SK-N-SH treated with all-trans-retinoic acid at 6 μM for 48 hours (cell line): ENCODE measurements around the gene NOXA1.

Source experiments
- ATAC-seq: fragments of 200-7000 bp; cut with Tn5 transposase; 3 replicates; pipeline ENCODE4 v1.9.1; 2020; ENCODE audit warnings: mild to moderate bottlenecking, moderate library complexity
- ARNTL ChIP-seq: fragments of 450-650 bp; formaldehyde crosslinking; IDR thresholded peaks from 2 replicates; pipeline ENCODE4 v1.5.0; 2020; ENCODE audit warnings: low read depth, mild to moderate bottlenecking, moderate library complexity, borderline replicate concordance
- BACH2 ChIP-seq: fragments of 250-450 bp; sonication (Bioruptor Pico); IDR thresholded peaks from 2 replicates; pipeline ENCODE4 v1.9.0; 2021; ENCODE audit warnings: mild to moderate bottlenecking, borderline replicate concordance
- CREB5 ChIP-seq: fragments of 250-450 bp; sonication (Bioruptor Pico); IDR thresholded peaks from 2 replicates; pipeline ENCODE4 v1.5.1; 2020; ENCODE audit warnings: low read depth, mild to moderate bottlenecking, moderate library complexity
- CSDC2 ChIP-seq: fragments of 250-450 bp; sonication (Bioruptor Pico); IDR thresholded peaks from 2 replicates; pipeline ENCODE4 v1.5.0; 2020; ENCODE audit warnings: mild to moderate bottlenecking, moderate library complexity
- CSRNP3 ChIP-seq: fragments of 250-450 bp; sonication (Bioruptor Pico); IDR thresholded peaks from 2 replicates; pipeline ENCODE4 v1.5.1; 2021; ENCODE audit warnings: mild to moderate bottlenecking, moderate library complexity
- ESRRG ChIP-seq: fragments of 250-450 bp; sonication (Bioruptor Pico); IDR thresholded peaks from 2 replicates; pipeline ENCODE4 v1.6.1; 2021; ENCODE audit warnings: mild to moderate bottlenecking
- GLIS3 ChIP-seq: fragments of 250-450 bp; sonication (Bioruptor Pico); IDR thresholded peaks from 2 replicates; pipeline ENCODE4 v1.5.0; 2020; ENCODE audit warnings: mild to moderate bottlenecking, moderate library complexity
- ISL1 ChIP-seq: fragments of 250-450 bp; sonication (Bioruptor Pico); IDR thresholded peaks from 2 replicates; pipeline ENCODE4 v2.1.2; 2022; ENCODE audit warnings: mild to moderate bottlenecking, moderate library complexity
- OSR1 ChIP-seq: fragments of 250-450 bp; sonication (Bioruptor Pico); IDR thresholded peaks from 2 replicates; pipeline ENCODE4 v1.8.0; 2022; ENCODE audit warnings: moderate library complexity, mild to moderate bottlenecking, inconsistent platforms
- PATZ1 ChIP-seq: fragments of 250-450 bp; sonication (Bioruptor Pico); IDR thresholded peaks from 2 replicates; pipeline ENCODE4 v1.8.0; 2020; ENCODE audit warnings: mild to moderate bottlenecking, moderate library complexity, borderline replicate concordance
- POU6F1 ChIP-seq: fragments of 250-450 bp; sonication (Bioruptor Pico); IDR thresholded peaks from 2 replicates; pipeline ENCODE4 v1.8.0; 2021; ENCODE audit warnings: low read depth, mild to moderate bottlenecking, moderate library complexity, borderline replicate concordance
- PPARA ChIP-seq: fragments of 250-450 bp; sonication (Bioruptor Pico); IDR thresholded peaks from 2 replicates; pipeline ENCODE4 v1.5.0; 2020; ENCODE audit warnings: mild to moderate bottlenecking, borderline replicate concordance
- RARB ChIP-seq: fragments of 250-450 bp; sonication (Bioruptor Pico); IDR thresholded peaks from 2 replicates; pipeline ENCODE4 v1.8.0; 2021; ENCODE audit warnings: mild to moderate bottlenecking, moderate library complexity
- SNAI2 ChIP-seq: fragments of 250-450 bp; sonication (Bioruptor Pico); IDR thresholded peaks from 2 replicates; pipeline ENCODE4 v1.5.0; 2020; ENCODE audit warnings: mild to moderate bottlenecking, moderate library complexity
- TCF4 ChIP-seq: fragments of 250-450 bp; sonication (Bioruptor Pico); IDR thresholded peaks from 2 replicates; pipeline ENCODE4 v1.8.0; 2021; ENCODE audit warnings: mild to moderate bottlenecking, moderate library complexity, borderline replicate concordance
- TOX ChIP-seq: fragments of 250-450 bp; sonication (Bioruptor Pico); IDR thresholded peaks from 2 replicates; pipeline ENCODE4 v1.8.0; 2021; ENCODE audit warnings: mild to moderate bottlenecking, moderate library complexity, borderline replicate concordance
- TSHZ2 ChIP-seq: fragments of 250-450 bp; sonication (Bioruptor Pico); IDR thresholded peaks from 2 replicates; pipeline ENCODE4 v1.5.0; 2020; ENCODE audit warnings: mild to moderate bottlenecking, moderate library complexity
- ZC3H10 ChIP-seq: fragments of 250-450 bp; sonication (Bioruptor Pico); IDR thresholded peaks from 2 replicates; pipeline ENCODE4 v1.5.1; 2021; ENCODE audit warnings: mild to moderate bottlenecking, moderate library complexity
- ZFP3 ChIP-seq: fragments of 250-450 bp; sonication (Bioruptor Pico); IDR thresholded peaks from 2 replicates; pipeline ENCODE4 v1.5.0; 2020; ENCODE audit warnings: mild to moderate bottlenecking, moderate library complexity
- ZFP30 ChIP-seq: fragments of 450-650 bp; formaldehyde crosslinking; IDR thresholded peaks from 2 replicates; pipeline ENCODE4 v1.5.0; 2022; ENCODE audit warnings: mild to moderate bottlenecking, moderate library complexity
- ZNF70 ChIP-seq: fragments of 450-650 bp; formaldehyde crosslinking; IDR thresholded peaks from 2 replicates; pipeline ENCODE4 v1.5.0; 2020; ENCODE audit warnings: mild to moderate bottlenecking, moderate library complexity
- ZNF8 ChIP-seq: fragments of 450-650 bp; formaldehyde crosslinking; IDR thresholded peaks from 2 replicates; pipeline ENCODE4 v1.5.0; 2020; ENCODE audit warnings: mild to moderate bottlenecking, moderate library complexity

NOXA1 gene

GRCh38 chr9:137380171-137380570 is 43.0 kb upstream of the NOXA1 start:
- no peak for ATAC-seq
- TF ChIP-seq TSHZ2 (CRISPR knock-in tag) (no peak), PPARA (no peak), ZFP3 (no peak), TCF4 (CRISPR knock-in tag) (no peak), OSR1 (CRISPR knock-in tag) (no peak), ZFP30 (no peak), ESRRG (CRISPR knock-in tag) (no peak), ZNF8 (CRISPR knock-in tag) (no peak), RARB (no peak), CSDC2 (CRISPR knock-in tag) (no peak), BACH2 (CRISPR knock-in tag) (no peak), ZC3H10 (CRISPR knock-in tag) (no peak), CSRNP3 (CRISPR knock-in tag) (no peak), ARNTL (CRISPR knock-in tag) (no peak), TOX (CRISPR knock-in tag) (no peak), SNAI2 (CRISPR knock-in tag) (no peak), ISL1 (no peak), POU6F1 (CRISPR knock-in tag) (no peak), ZNF70 (no peak), GLIS3 (CRISPR knock-in tag) (no peak)

- no peak for ATAC-seq
- TF ChIP-seq RARB (no peak), PATZ1 (no peak), TOX (CRISPR knock-in tag) (no peak), ZFP3 (no peak), CREB5 (no peak), ZNF8 (CRISPR knock-in tag) (no peak), ISL1 (no peak), GLIS3 (CRISPR knock-in tag) (no peak), ZFP30 (no peak), SNAI2 (CRISPR knock-in tag) (no peak), ZNF70 (no peak), ZC3H10 (CRISPR knock-in tag) (no peak), TCF4 (CRISPR knock-in tag) (no peak), CSRNP3 (CRISPR knock-in tag) (no peak), CSDC2 (CRISPR knock-in tag) (no peak), TSHZ2 (CRISPR knock-in tag) (no peak), ESRRG (CRISPR knock-in tag) (no peak), OSR1 (CRISPR knock-in tag) (no peak), BACH2 (CRISPR knock-in tag) (no peak)
- TF ChIP-seq, all 23 proteins: peak for 0
Measured at GRCh38 chr9:137380606-137381005, 42.6 kb upstream of the NOXA1 start.
